ENCODE measurements around the gene SIX5.
"Not testable (repeated sequence)": the region's sequence is repeated elsewhere in the genome, so short reads cannot be mapped to it uniquely, and the experiment has no call there.

The SIX5 gene

DNA sequence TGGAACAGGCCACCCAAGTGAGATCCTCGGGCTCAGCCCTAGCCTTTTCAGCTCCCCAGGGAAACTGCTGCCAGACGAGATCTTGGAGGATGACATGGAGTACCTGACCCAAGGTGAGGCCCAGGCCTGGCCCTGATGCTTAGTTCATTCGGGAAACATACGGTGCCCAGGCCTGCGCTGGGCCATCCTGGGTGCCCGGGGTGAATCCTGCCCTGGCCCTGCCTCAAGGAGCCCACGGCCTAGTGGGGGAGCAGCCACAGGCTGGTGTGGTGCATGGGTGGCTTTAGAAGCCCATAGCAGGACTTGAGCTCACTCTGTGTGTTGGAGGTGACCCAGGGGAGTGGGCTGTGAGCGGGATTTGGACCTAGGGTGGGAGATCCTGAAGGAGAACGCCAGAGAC is 10.1 kb downstream of the SIX5 start:
- Histone ChIP-seq H3K36me3 (ENCODE audit: control insufficient read depth, insufficient read depth, low read length) (no peaks in the 10 kb centered on the region), H3K4me3 (ENCODE audit: insufficient read depth, low read depth, low read length, poor library complexity, severe bottlenecking) (no peak overlapping the region), H3K4me1 (ENCODE audit: control insufficient read depth, insufficient read depth, low read length, poor library complexity, severe bottlenecking) (no peaks in the 10 kb centered on the region), H3K9me3 (ENCODE audit: control insufficient read depth, low read length) (no peaks in the 10 kb centered on the region), H3K27ac (ENCODE audit: insufficient read depth, low read length, poor library complexity, severe bottlenecking) (no peak overlapping the region), H3K27me3 (replicated peaks; ENCODE audit: control insufficient read depth, insufficient read depth, low read length, poor library complexity, severe bottlenecking) (peaks cover under 1% of the 10 kb centered on the region)
- DNase-seq: no peak

DNA sequence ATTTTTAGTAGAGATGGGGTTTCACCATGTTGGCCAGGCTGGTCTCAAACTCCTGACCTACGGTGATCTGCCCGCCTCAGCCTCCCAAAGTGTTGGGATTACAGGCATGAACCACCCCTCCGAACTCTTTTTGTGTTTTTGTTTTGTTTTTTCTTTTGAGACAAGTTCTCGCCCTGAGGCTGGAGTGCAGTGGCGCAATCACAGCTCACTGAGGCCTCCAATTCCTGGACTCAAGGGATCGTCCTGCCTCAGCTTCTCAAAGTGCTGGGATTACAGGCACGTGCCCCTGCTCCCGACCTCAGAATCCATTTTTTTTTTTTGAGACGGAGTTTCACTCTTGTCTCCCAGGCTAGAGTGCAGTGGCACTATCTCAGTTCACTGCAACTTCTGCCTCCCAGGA is 11.4 kb downstream of the SIX5 start:
- H3K9me3 ChIP-seq (ENCODE audit: control insufficient read depth, low read length): no peaks in the 10 kb centered on the region
- no peak overlapping the region for H3K4me3 ChIP-seq (ENCODE audit: insufficient read depth, low read depth, low read length, poor library complexity, severe bottlenecking)
- no peaks in the 10 kb centered on the region for H3K4me1 ChIP-seq (ENCODE audit: control insufficient read depth, insufficient read depth, low read length, poor library complexity, severe bottlenecking)
- no peaks in the 10 kb centered on the region for H3K27me3 ChIP-seq (replicated peaks; ENCODE audit: control insufficient read depth, insufficient read depth, low read length, poor library complexity, severe bottlenecking)
- H3K27ac ChIP-seq (ENCODE audit: insufficient read depth, low read length, poor library complexity, severe bottlenecking): no peak overlapping the region
- no peaks in the 10 kb centered on the region for H3K36me3 ChIP-seq (ENCODE audit: control insufficient read depth, insufficient read depth, low read length)
- DNase-seq: no peak

DNA sequence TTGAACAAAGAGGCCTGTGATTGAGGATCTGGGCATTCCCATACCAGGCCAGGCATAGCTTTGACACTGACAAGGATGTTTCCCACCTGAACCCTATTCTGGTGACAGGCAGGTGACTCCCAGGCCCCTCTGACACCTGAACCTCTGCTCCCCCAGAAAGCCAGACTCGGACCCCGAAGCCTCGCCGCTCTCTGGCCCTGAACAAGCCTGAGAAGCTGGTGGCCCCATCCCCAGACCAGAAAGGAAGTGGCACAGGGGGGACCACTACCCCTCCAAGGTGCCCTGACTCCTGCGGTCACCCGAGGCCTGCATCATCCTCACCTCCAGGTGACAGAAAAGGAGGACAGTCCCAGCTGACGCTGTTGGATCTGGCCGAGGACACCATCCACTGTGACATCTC is 14.7 kb downstream of the SIX5 start:
- H3K36me3 ChIP-seq (ENCODE audit: control insufficient read depth, insufficient read depth, low read length): no peaks in the 10 kb centered on the region
- DNase-seq: no peak
- H3K4me1 ChIP-seq (ENCODE audit: control insufficient read depth, insufficient read depth, low read length, poor library complexity, severe bottlenecking): no peaks in the 10 kb centered on the region
- no peak overlapping the region for H3K27ac ChIP-seq (ENCODE audit: insufficient read depth, low read length, poor library complexity, severe bottlenecking)
- H3K9me3 ChIP-seq (ENCODE audit: control insufficient read depth, low read length): no peaks in the 10 kb centered on the region
- H3K4me3 ChIP-seq (ENCODE audit: insufficient read depth, low read depth, low read length, poor library complexity, severe bottlenecking): no peak overlapping the region
- no peaks in the 10 kb centered on the region for H3K27me3 ChIP-seq (replicated peaks; ENCODE audit: control insufficient read depth, insufficient read depth, low read length, poor library complexity, severe bottlenecking)

DNA sequence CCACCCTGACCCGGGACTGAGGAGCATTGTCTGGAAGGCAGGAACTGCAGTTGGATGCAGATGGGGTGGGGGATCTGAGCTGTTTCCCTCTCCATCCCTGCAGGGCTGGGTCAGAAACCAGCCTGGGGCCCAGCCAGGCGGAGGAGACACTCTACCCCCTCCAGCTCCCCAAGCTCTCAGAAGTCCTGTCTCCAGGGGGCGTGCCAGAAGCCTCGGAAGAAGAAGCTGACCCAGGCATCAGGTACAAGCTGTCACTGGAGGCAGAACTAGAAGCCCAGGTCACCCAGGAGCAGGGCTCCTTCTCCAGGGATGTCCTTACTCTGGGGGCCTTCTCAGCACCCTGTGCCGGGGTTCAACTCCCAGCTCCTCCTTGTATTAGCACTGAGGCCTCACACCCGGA is 15.5 kb downstream of the SIX5 start:
- H3K27ac ChIP-seq (ENCODE audit: insufficient read depth, low read length, poor library complexity, severe bottlenecking): no peak overlapping the region
- H3K36me3 ChIP-seq (ENCODE audit: control insufficient read depth, insufficient read depth, low read length): no peaks in the 10 kb centered on the region
- no peaks in the 10 kb centered on the region for H3K9me3 ChIP-seq (ENCODE audit: control insufficient read depth, low read length)
- no peaks in the 10 kb centered on the region for H3K27me3 ChIP-seq (replicated peaks; ENCODE audit: control insufficient read depth, insufficient read depth, low read length, poor library complexity, severe bottlenecking)
- H3K4me1 ChIP-seq (ENCODE audit: control insufficient read depth, insufficient read depth, low read length, poor library complexity, severe bottlenecking): no peaks in the 10 kb centered on the region
- no peak overlapping the region for H3K4me3 ChIP-seq (ENCODE audit: insufficient read depth, low read depth, low read length, poor library complexity, severe bottlenecking)
- no peak for DNase-seq

DNA sequence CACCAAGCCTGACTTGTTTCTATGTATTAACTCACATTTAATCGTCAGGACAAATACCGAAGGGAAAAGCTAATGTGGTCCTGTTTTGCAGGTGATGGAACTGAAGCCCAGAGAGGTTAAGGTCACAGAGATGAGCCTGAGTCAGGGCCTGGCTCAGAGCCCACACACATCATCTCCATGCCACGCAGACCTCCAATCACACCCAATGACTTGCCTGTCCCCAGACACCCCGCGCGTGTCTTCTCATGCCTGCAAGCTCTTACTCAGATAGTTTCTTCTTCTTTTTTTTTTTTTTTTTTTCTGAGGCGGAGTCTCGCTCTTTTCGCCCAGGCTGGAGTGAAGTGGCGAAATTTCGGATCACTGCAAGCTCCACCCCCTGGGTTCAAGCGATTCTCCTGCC is 16.4 kb downstream of the SIX5 start:
- Histone ChIP-seq H3K4me3 (ENCODE audit: insufficient read depth, low read depth, low read length, poor library complexity, severe bottlenecking) (no peak overlapping the region), H3K27ac (ENCODE audit: insufficient read depth, low read length, poor library complexity, severe bottlenecking) (no peak overlapping the region), H3K36me3 (ENCODE audit: control insufficient read depth, insufficient read depth, low read length) (no peaks in the 10 kb centered on the region), H3K4me1 (ENCODE audit: control insufficient read depth, insufficient read depth, low read length, poor library complexity, severe bottlenecking) (no peaks in the 10 kb centered on the region), H3K9me3 (ENCODE audit: control insufficient read depth, low read length) (no peaks in the 10 kb centered on the region), H3K27me3 (replicated peaks; ENCODE audit: control insufficient read depth, insufficient read depth, low read length, poor library complexity, severe bottlenecking) (no peaks in the 10 kb centered on the region)
- no peak for DNase-seq

DNA sequence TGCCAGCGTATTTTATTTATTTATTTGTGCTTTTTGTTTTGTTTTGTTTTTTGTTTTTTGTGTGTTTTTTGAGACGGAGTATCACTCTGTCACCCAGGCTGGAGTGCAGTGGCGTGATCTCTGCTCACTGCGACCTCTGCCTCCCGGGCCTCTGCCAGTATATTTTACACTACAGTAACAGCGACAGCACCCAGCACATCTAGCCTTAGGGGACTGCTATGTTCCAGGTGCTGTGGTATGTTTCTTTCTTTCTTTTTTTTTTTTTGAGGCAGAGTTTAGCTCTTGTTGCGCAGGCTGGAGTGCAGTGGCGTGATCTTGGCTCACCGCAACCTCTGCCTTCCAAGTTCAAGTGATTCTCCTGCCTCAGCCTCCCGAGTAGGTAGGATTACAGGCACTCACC is 17.6 kb downstream of the SIX5 start:
- H3K9me3 ChIP-seq (ENCODE audit: control insufficient read depth, low read length); H3K4me3 ChIP-seq (ENCODE audit: insufficient read depth, low read depth, low read length, poor library complexity, severe bottlenecking); H3K4me1 ChIP-seq (ENCODE audit: control insufficient read depth, insufficient read depth, low read length, poor library complexity, severe bottlenecking); DNase-seq; H3K27me3 ChIP-seq (replicated peaks; ENCODE audit: control insufficient read depth, insufficient read depth, low read length, poor library complexity, severe bottlenecking); H3K27ac ChIP-seq (ENCODE audit: insufficient read depth, low read length, poor library complexity, severe bottlenecking); H3K36me3 ChIP-seq (ENCODE audit: control insufficient read depth, insufficient read depth, low read length): not testable (repeated sequence)

DNA sequence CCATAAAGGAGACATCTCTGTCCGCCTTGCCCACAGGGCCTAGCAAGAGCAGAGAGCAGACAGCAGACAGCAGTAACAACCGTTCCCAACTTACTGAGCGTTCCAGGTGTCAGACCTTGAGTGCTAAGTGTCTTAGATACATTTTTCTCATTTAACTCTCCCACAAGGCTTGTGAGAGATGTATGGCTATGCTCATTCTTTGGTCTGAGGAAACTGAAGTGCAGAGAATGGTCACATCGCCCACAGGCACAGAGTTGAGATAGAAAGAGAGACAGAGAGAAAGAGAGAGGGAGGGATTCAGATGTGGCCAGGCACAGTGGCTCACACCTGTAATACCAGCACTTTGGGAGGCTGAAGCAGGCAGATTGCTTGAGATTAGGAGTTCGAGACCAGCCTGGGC is 21.5 kb downstream of the SIX5 start:
- H3K9me3 ChIP-seq (ENCODE audit: control insufficient read depth, low read length): no peaks in the 10 kb centered on the region
- no peaks in the 10 kb centered on the region for H3K36me3 ChIP-seq (ENCODE audit: control insufficient read depth, insufficient read depth, low read length)

DNA sequence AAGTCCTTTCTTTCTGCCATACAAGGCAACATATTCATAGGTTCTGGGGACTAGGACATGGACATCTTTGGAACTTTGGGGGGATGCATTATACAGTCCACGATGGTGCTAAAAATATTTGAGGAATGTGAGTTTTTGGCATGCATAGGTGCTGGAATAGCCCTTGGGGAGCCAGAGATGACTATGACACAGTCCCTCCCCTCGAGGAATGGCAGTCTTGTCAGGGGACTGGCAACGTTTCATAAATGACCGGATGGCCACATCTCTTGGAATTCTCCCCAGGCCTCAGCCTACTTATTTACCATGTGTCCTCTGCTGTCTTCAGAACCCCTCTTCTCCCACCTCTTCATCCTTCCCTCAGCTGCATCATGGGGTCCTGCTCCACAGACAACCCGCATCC is 22.2 kb downstream of the SIX5 start:
- Histone ChIP-seq H3K27ac (ENCODE audit: insufficient read depth, low read length, poor library complexity, severe bottlenecking) (no peak overlapping the region), H3K36me3 (ENCODE audit: control insufficient read depth, insufficient read depth, low read length) (no peaks in the 10 kb centered on the region), H3K4me1 (ENCODE audit: control insufficient read depth, insufficient read depth, low read length, poor library complexity, severe bottlenecking) (no peaks in the 10 kb centered on the region), H3K9me3 (ENCODE audit: control insufficient read depth, low read length) (no peaks in the 10 kb centered on the region), H3K4me3 (ENCODE audit: insufficient read depth, low read depth, low read length, poor library complexity, severe bottlenecking) (no peak overlapping the region), H3K27me3 (replicated peaks; ENCODE audit: control insufficient read depth, insufficient read depth, low read length, poor library complexity, severe bottlenecking) (no peaks in the 10 kb centered on the region)
- no peak for DNase-seq

More for the DNA sequence above, 21.5 kb downstream of the SIX5 start:
- Histone ChIP-seq H3K4me3 (ENCODE audit: insufficient read depth, low read depth, low read length, poor library complexity, severe bottlenecking) (no peak overlapping the region), H3K27me3 (replicated peaks; ENCODE audit: control insufficient read depth, insufficient read depth, low read length, poor library complexity, severe bottlenecking) (no peaks in the 10 kb centered on the region), H3K4me1 (ENCODE audit: control insufficient read depth, insufficient read depth, low read length, poor library complexity, severe bottlenecking) (no peaks in the 10 kb centered on the region), H3K27ac (ENCODE audit: insufficient read depth, low read length, poor library complexity, severe bottlenecking) (no peak overlapping the region)
- DNase-seq: no peak

DNA sequence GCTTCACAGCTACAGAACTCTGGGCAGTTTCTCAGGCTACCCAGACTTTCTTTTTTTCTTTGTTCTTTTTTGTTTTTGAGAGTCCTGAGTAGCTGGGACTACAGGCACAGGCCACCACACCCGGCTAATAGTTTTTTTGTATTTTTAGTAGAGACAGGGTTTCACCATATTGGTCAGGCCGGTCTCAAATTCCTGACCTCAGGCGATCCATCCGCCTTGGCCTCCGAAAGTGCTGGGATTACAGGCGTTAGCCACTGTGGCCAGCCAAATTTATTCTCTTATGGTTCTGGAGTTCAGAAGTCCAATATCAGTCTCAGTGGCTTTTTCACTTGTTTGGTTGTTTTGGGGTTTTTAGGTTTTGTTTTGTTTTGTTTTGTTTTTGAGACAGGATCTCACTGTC is 23.4 kb downstream of the SIX5 start:
- no peaks in the 10 kb centered on the region for H3K36me3 ChIP-seq (ENCODE audit: control insufficient read depth, insufficient read depth, low read length)
- no peaks in the 10 kb centered on the region for H3K4me1 ChIP-seq (ENCODE audit: control insufficient read depth, insufficient read depth, low read length, poor library complexity, severe bottlenecking)
- no peak for DNase-seq
- no peak overlapping the region for H3K4me3 ChIP-seq (ENCODE audit: insufficient read depth, low read depth, low read length, poor library complexity, severe bottlenecking)
- no peaks in the 10 kb centered on the region for H3K9me3 ChIP-seq (ENCODE audit: control insufficient read depth, low read length)
- H3K27ac ChIP-seq (ENCODE audit: insufficient read depth, low read length, poor library complexity, severe bottlenecking): no peak overlapping the region
- no peaks in the 10 kb centered on the region for H3K27me3 ChIP-seq (replicated peaks; ENCODE audit: control insufficient read depth, insufficient read depth, low read length, poor library complexity, severe bottlenecking)

DNA sequence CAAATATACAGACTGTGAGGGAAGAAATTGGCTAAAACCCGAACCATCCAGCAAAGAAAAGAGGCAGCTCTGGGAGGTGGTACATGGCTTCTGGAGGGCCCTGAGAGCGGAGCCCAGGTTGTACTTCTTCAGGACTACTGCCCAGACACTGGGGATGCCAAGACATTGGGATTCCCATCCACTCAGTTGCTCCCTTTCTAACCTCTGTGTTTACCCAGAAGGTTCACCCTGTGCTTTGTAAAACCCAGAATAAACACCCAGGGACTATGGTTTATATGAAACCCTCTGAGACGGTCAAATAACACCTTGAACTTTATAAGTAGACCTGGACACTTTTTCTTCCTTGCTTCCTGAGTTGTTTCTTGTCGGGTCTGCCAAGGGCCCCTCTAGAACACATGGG is 26.1 kb downstream of the SIX5 start:
- no peak for DNase-seq
- no peak overlapping the region for H3K4me3 ChIP-seq (ENCODE audit: insufficient read depth, low read depth, low read length, poor library complexity, severe bottlenecking)

More for the DNA sequence above, 26.1 kb downstream of the SIX5 start:
- Histone ChIP-seq H3K4me1 (ENCODE audit: control insufficient read depth, insufficient read depth, low read length, poor library complexity, severe bottlenecking) (no peaks in the 10 kb centered on the region), H3K27ac (ENCODE audit: insufficient read depth, low read length, poor library complexity, severe bottlenecking) (no peak overlapping the region), H3K9me3 (ENCODE audit: control insufficient read depth, low read length) (no peaks in the 10 kb centered on the region), H3K36me3 (ENCODE audit: control insufficient read depth, insufficient read depth, low read length) (no peaks in the 10 kb centered on the region), H3K27me3 (replicated peaks; ENCODE audit: control insufficient read depth, insufficient read depth, low read length, poor library complexity, severe bottlenecking) (no peaks in the 10 kb centered on the region)
